NT2/D1 (cell line): ENCODE measurements around the gene AHRR.

ENCODE experiments used
- DNase-seq: peaks from one replicate; pipeline ENCODE4 v3.0.0-alpha.2; 2011; ENCODE audit warnings: low read depth, low spot score
- H3K27me3 ChIP-seq: 2 replicates; pipeline ENCODE4 v1.6.0; 2011; ENCODE audit warnings: mild to moderate bottlenecking; ENCODE audit not compliant: insufficient read length, insufficient read depth
- H3K36me3 ChIP-seq: 2 replicates; pipeline ENCODE4 v1.6.1; 2011; ENCODE audit warnings: mild to moderate bottlenecking, low read length, mixed read lengths; ENCODE audit not compliant: insufficient read depth, insufficient read length
- H3K4me1 ChIP-seq: 2 replicates; pipeline ENCODE4 v1.5.1; 2011; ENCODE audit not compliant: insufficient read depth, insufficient read length
- H3K4me3 ChIP-seq: 2 replicates; pipeline ENCODE4 v1.5.1; 2011; ENCODE audit warnings: low read depth; ENCODE audit not compliant: insufficient read length
- H3K9ac ChIP-seq: 2 replicates; pipeline ENCODE4 v1.6.0; 2011; ENCODE audit warnings: low read depth; ENCODE audit not compliant: insufficient read length
- H3K9me3 ChIP-seq: 2 replicates; pipeline ENCODE4 v1.5.1; 2011; ENCODE audit warnings: mild to moderate bottlenecking, low read length; ENCODE audit not compliant: insufficient read depth
- SUZ12 ChIP-seq: IDR thresholded peaks from 2 replicates; pipeline ENCODE4 v1.6.1; 2011; ENCODE audit not compliant: insufficient read length, insufficient read depth; ENCODE audit errors: extremely low read depth
- YY1 ChIP-seq: IDR thresholded peaks from 2 replicates; pipeline ENCODE4 v1.6.1; 2011; ENCODE audit not compliant: insufficient read length, insufficient read depth
- ZNF274 ChIP-seq: IDR thresholded peaks from 2 replicates; pipeline ENCODE4 v1.6.1; 2011; ENCODE audit warnings: mild to moderate bottlenecking, low read depth, low read length

The AHRR gene

GRCh38 chr5:439636-440035 lies 118.1 kb downstream of the AHRR start:
- H3K4me3 ChIP-seq: no peak overlapping the region
- H3K4me1 ChIP-seq: peaks cover 12% of the 10 kb centered on the region
- no peak for DNase-seq
- TF ChIP-seq ZNF274 (no peak), SUZ12 (no peak), YY1 (no peak)
- H3K9ac ChIP-seq: peak overlapping the region; percentile 10
- no peaks in the 10 kb centered on the region for H3K9me3 ChIP-seq
- no peaks in the 10 kb centered on the region for H3K27me3 ChIP-seq
- peaks cover 4% of the 10 kb centered on the region for H3K36me3 ChIP-seq

GRCh38 chr5:440401-441201 lies 119.1 kb downstream of the AHRR start:
- Histone ChIP-seq H3K4me1 (peaks cover 12% of the 10 kb centered on the region), H3K27me3 (no peaks in the 10 kb centered on the region), H3K9me3 (no peaks in the 10 kb centered on the region), H3K9ac (no peak overlapping the region), H3K4me3 (no peak overlapping the region), H3K36me3 (peaks cover 5% of the 10 kb centered on the region)
- DNase-seq: no peak
- TF ChIP-seq YY1: no peak

- Histone ChIP-seq H3K9me3 (no peaks in the 10 kb centered on the region), H3K27me3 (no peaks in the 10 kb centered on the region), H3K4me3 (peak overlapping the region; percentile 72), H3K4me1 (peaks cover 15% of the 10 kb centered on the region), H3K36me3 (peaks cover 14% of the 10 kb centered on the region), H3K9ac (peak overlapping the region; percentile 86)
- DNase-seq: no peak
- no peak for TF ChIP-seq YY1
- TF ChIP-seq SUZ12: no peak
- no peak for TF ChIP-seq ZNF274
These were observed 120.5 kb downstream of the AHRR start for GRCh38 chr5:441996-442334.

GRCh38 chr5:442335-443238 lies 121.1 kb downstream of the AHRR start, which contains the start of gene EXOC3:
TSS of gene EXOC3 (plus strand) at chr5:443176. CDS start at chr5:446206, 3,030 bp downstream.
- peak within 1 kb of the TSS; percentile 72 for H3K4me3 ChIP-seq
- H3K9me3 ChIP-seq: no peaks in the 10 kb centered on the region
- peak within 1 kb of the TSS; percentile 87 for H3K9ac ChIP-seq
- DNase-seq: peak; percentile 30
- no peak for TF ChIP-seq ZNF274
- no peak for TF ChIP-seq SUZ12
- no peak for TF ChIP-seq YY1
- peaks cover 20% of the 10 kb centered on the region for H3K36me3 ChIP-seq
- H3K27me3 ChIP-seq: no peaks in the 10 kb centered on the region
- H3K4me1 ChIP-seq: peaks cover 16% of the 10 kb centered on the region

GRCh38 chr5:443239-444151 lies 122.0 kb downstream of the AHRR start:
- Histone ChIP-seq H3K27me3 (no peaks in the 10 kb centered on the region), H3K4me1 (peaks cover 14% of the 10 kb centered on the region), H3K9ac (peak overlapping the region; percentile 87), H3K36me3 (peaks cover 29% of the 10 kb centered on the region), H3K4me3 (peak overlapping the region; percentile 72), H3K9me3 (no peaks in the 10 kb centered on the region)
- TF ChIP-seq SUZ12 (no peak), YY1 (no peak), ZNF274 (no peak)
- no peak for DNase-seq

DNA sequence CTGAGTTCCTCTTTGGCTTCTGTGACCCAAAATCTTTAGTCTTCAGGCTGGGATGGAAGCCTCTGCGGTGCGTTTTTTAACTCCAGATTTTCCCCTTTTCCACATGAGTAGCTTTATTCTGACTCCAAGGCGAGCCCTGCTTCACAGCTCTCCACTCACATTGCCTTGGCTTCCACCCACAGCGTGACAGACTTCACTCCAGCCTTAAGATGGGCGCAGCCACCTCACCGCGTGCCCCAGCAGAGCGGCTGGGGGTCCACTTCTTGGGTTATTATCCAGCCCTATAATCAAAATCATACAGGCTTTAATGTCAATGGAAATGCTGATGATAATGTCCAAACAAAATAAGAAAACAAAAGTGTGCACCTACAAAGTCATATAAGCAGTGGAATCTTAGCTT lies 122.7 kb downstream of the AHRR start:
- H3K9me3 ChIP-seq: no peaks in the 10 kb centered on the region
- peak overlapping the region; percentile 87 for H3K9ac ChIP-seq
- peaks cover 37% of the 10 kb centered on the region for H3K36me3 ChIP-seq
- no peak overlapping the region for H3K4me3 ChIP-seq
- peaks cover 11% of the 10 kb centered on the region for H3K4me1 ChIP-seq
- no peaks in the 10 kb centered on the region for H3K27me3 ChIP-seq
- TF ChIP-seq SUZ12 (no peak), YY1 (no peak), ZNF274 (no peak)
- DNase-seq: no peak

DNA sequence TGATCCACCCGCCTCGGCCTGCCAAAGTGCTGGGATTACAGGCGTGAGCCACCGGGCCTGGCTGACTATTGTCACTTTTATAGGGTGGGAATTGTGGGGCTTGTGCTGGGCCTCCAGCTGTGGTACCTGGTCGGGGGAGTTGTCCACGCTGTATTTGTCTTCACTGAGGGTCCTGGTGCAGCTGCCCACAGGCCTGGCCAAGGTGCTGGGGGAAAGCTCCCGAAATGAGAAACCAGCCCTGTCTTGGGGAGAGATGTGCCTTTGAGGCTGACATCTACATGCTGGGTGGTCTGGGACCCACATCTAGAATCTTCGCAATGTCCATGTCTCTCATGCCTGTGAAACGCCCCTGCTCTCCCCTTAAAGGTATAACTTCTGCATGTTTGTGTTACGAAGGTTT lies 124.1 kb downstream of the AHRR start:
- no peak for DNase-seq
- Histone ChIP-seq H3K9me3 (no peaks in the 10 kb centered on the region), H3K9ac (no peak overlapping the region), H3K27me3 (no peaks in the 10 kb centered on the region), H3K4me3 (no peak overlapping the region), H3K36me3 (peaks cover 42% of the 10 kb centered on the region), H3K4me1 (peaks cover 10% of the 10 kb centered on the region)
- TF ChIP-seq SUZ12 (no peak), YY1 (no peak), ZNF274 (no peak)
